ENCODE measurements around the gene TUBB6. TPM values are rescaled to one million over a fixed set of nuclear protein-coding genes. Genes with fewer than 3 reads are reported as not detected.

TUBB6 gene
- total and polyA plus RNA-seq, 8 donors: 55.6 to 140 (median 83.1) TPM

- intact Hi-C loops (cut with DNase I): no loop called here
- H3K9me3 ChIP-seq: peaks cover 0 to 13% of the 10 kb centered on the region in 2 donors
- H3K4me1 ChIP-seq: peaks cover 8 to 39% of the 10 kb centered on the region in 2 donors
- peak overlapping the region; percentile 95 to 96 for H3K27ac ChIP-seq
- DNase-seq: peak; percentile 75 to 90 (median 85)
- peaks cover 0 to 36% of the 10 kb centered on the region in 2 donors for H3K36me3 ChIP-seq
- no peak for TF ChIP-seq CTCF (IDR thresholded peaks at IDR 0.05)
- peak overlapping the region; percentile 64 for H3K4me3 ChIP-seq
- peak; percentile 78 for ATAC-seq
- peaks cover 0 to 49% of the 10 kb centered on the region in 2 donors for H3K27me3 ChIP-seq
Observed at GRCh38 chr18:12308386-12309100, 502 bp downstream of the TUBB6 start.

- H3K27ac ChIP-seq: peak overlapping the region in 1 of 2 donors; percentile 18
- H3K9me3 ChIP-seq: peaks cover 0 to 13% of the 10 kb centered on the region in 2 donors
- H3K27me3 ChIP-seq: peaks cover 0 to 49% of the 10 kb centered on the region in 2 donors
- H3K4me3 ChIP-seq: peak overlapping the region in 1 of 2 donors; percentile 64
- DNase-seq (no peak), ATAC-seq (no peak)
- peaks cover 0 to 45% of the 10 kb centered on the region in 2 donors for H3K36me3 ChIP-seq
- TF ChIP-seq CTCF (IDR thresholded peaks at IDR 0.05): no peak
- intact Hi-C loops (cut with DNase I): no loop called here
- peaks cover 8 to 46% of the 10 kb centered on the region in 2 donors for H3K4me1 ChIP-seq
Observed at GRCh38 chr18:12309683-12310198, 1.7 kb downstream of the TUBB6 start.

GRCh38 chr18:12310762-12311161, 2.7 kb downstream of the TUBB6 start:
- Histone ChIP-seq H3K36me3 (peaks cover 0 to 55% of the 10 kb centered on the region in 2 donors), H3K4me3 (no peak overlapping the region), H3K27ac (no peak overlapping the region)

GRCh38 chr18:12312976-12313375, 4.9 kb downstream of the TUBB6 start:
- intact Hi-C loops (cut with DNase I): no loop called here
- Histone ChIP-seq H3K36me3 (peaks cover 0 to 67% of the 10 kb centered on the region in 2 donors), H3K27ac (no peak overlapping the region), H3K4me3 (no peak overlapping the region), H3K4me1 (peaks cover 8 to 41% of the 10 kb centered on the region in 2 donors), H3K9me3 (peaks cover 0 to 13% of the 10 kb centered on the region in 2 donors), H3K27me3 (peaks cover 0 to 20% of the 10 kb centered on the region in 2 donors)
- ATAC-seq (no peak), DNase-seq (no peak)
- TF ChIP-seq CTCF (IDR thresholded peaks at IDR 0.05): no peak

More at GRCh38 chr18:12310762-12311161, 2.7 kb downstream of the TUBB6 start:
- H3K9me3 ChIP-seq: peaks cover 0 to 13% of the 10 kb centered on the region in 2 donors
- H3K4me1 ChIP-seq: peaks cover 8 to 46% of the 10 kb centered on the region in 2 donors
- ATAC-seq (no peak), DNase-seq (no peak)
- no peak for TF ChIP-seq CTCF (IDR thresholded peaks at IDR 0.05)
- peaks cover 0 to 42% of the 10 kb centered on the region in 2 donors for H3K27me3 ChIP-seq
- intact Hi-C loops (cut with DNase I): no loop called here

GRCh38 chr18:12313530-12314245, 5.6 kb downstream of the TUBB6 start:
- Histone ChIP-seq H3K4me1 (peaks cover 8 to 38% of the 10 kb centered on the region in 2 donors), H3K4me3 (no peak overlapping the region), H3K27ac (no peak overlapping the region), H3K27me3 (peaks cover 0 to 13% of the 10 kb centered on the region in 2 donors), H3K36me3 (peaks cover 0 to 74% of the 10 kb centered on the region in 2 donors), H3K9me3 (peaks cover 0 to 13% of the 10 kb centered on the region in 2 donors)
- intact Hi-C loops (cut with DNase I): no loop called here
- no peak for ATAC-seq
- no peak for DNase-seq
- no peak for TF ChIP-seq CTCF (IDR thresholded peaks at IDR 0.05)
